Endothelial cell of umbilical vein (primary cell): Measurements from ENCODE around the gene RAB1A.

ENCODE experiments used
- CTCF ChIP-seq, 2 donors: IDR thresholded peaks; 1 replicate in 1 of 2; 2 replicates in 1 of 2; pipeline ENCODE4 v1.5.1; 2011; ENCODE audit warnings: low read length in 2 of 2, mild to moderate bottlenecking in 2 of 2, moderate library complexity in 2 of 2, control low read depth in 1 of 2, inconsistent platforms in 1 of 2, low read depth in 1 of 2; ENCODE audit not compliant: insufficient read depth in 1 of 2; ENCODE audit errors: extremely low read depth in 1 of 2
- EZH2 ChIP-seq: IDR thresholded peaks from 2 replicates; pipeline ENCODE4 v1.6.1; 2012; ENCODE audit warnings: borderline replicate concordance, low read depth, mild to moderate bottlenecking, moderate library complexity, low read length, inconsistent platforms; ENCODE audit not compliant: severe bottlenecking
- POLR2A ChIP-seq: IDR thresholded peaks from 2 replicates; pipeline ENCODE4 v1.6.1; 2012; ENCODE audit warnings: low read depth, mild to moderate bottlenecking, control low read depth, low read length

- TF ChIP-seq CTCF (IDR thresholded peaks at IDR 0.05; ENCODE audit: extremely low read depth in 1 of 2, insufficient read depth in 1 of 2, low read depth in 1 of 2, low read length in 2 of 2) (no peak), EZH2 (no peak), POLR2A (peak; percentile 71)
Measured at GRCh38 chr2:65130664-65131175, 814 bp upstream of the RAB1A start.
